SK-N-SH treated with all-trans-retinoic acid at 6 μM for 48 hours (cell line): ENCODE data around the gene RAD51B.
A peak's percentile ranks its signal among the peaks of the same experiment; 100 is the strongest.

Experiments used
- ATAC-seq: fragments of 200-7000 bp; cut with Tn5 transposase; 3 replicates; pipeline ENCODE4 v1.9.1; 2020; ENCODE audit warnings: mild to moderate bottlenecking, moderate library complexity
- ARNTL ChIP-seq: fragments of 450-650 bp; formaldehyde crosslinking; IDR thresholded peaks from 2 replicates; pipeline ENCODE4 v1.5.0; 2020; ENCODE audit warnings: low read depth, mild to moderate bottlenecking, moderate library complexity, borderline replicate concordance
- BACH2 ChIP-seq: fragments of 250-450 bp; sonication (Bioruptor Pico); IDR thresholded peaks from 2 replicates; pipeline ENCODE4 v1.9.0; 2021; ENCODE audit warnings: mild to moderate bottlenecking, borderline replicate concordance
- CSDC2 ChIP-seq: fragments of 250-450 bp; sonication (Bioruptor Pico); IDR thresholded peaks from 2 replicates; pipeline ENCODE4 v1.5.0; 2020; ENCODE audit warnings: mild to moderate bottlenecking, moderate library complexity
- ESRRG ChIP-seq: fragments of 250-450 bp; sonication (Bioruptor Pico); IDR thresholded peaks from 2 replicates; pipeline ENCODE4 v1.6.1; 2021; ENCODE audit warnings: mild to moderate bottlenecking
- GLIS3 ChIP-seq: fragments of 250-450 bp; sonication (Bioruptor Pico); IDR thresholded peaks from 2 replicates; pipeline ENCODE4 v1.5.0; 2020; ENCODE audit warnings: mild to moderate bottlenecking, moderate library complexity
- ISL1 ChIP-seq: fragments of 250-450 bp; sonication (Bioruptor Pico); IDR thresholded peaks from 2 replicates; pipeline ENCODE4 v2.1.2; 2022; ENCODE audit warnings: mild to moderate bottlenecking, moderate library complexity
- OSR1 ChIP-seq: fragments of 250-450 bp; sonication (Bioruptor Pico); IDR thresholded peaks from 2 replicates; pipeline ENCODE4 v1.8.0; 2022; ENCODE audit warnings: moderate library complexity, mild to moderate bottlenecking, inconsistent platforms
- PATZ1 ChIP-seq: fragments of 250-450 bp; sonication (Bioruptor Pico); IDR thresholded peaks from 2 replicates; pipeline ENCODE4 v1.8.0; 2020; ENCODE audit warnings: mild to moderate bottlenecking, moderate library complexity, borderline replicate concordance
- POU6F1 ChIP-seq: fragments of 250-450 bp; sonication (Bioruptor Pico); IDR thresholded peaks from 2 replicates; pipeline ENCODE4 v1.8.0; 2021; ENCODE audit warnings: low read depth, mild to moderate bottlenecking, moderate library complexity, borderline replicate concordance
- PPARA ChIP-seq: fragments of 250-450 bp; sonication (Bioruptor Pico); IDR thresholded peaks from 2 replicates; pipeline ENCODE4 v1.5.0; 2020; ENCODE audit warnings: mild to moderate bottlenecking, borderline replicate concordance
- RARB ChIP-seq: fragments of 250-450 bp; sonication (Bioruptor Pico); IDR thresholded peaks from 2 replicates; pipeline ENCODE4 v1.8.0; 2021; ENCODE audit warnings: mild to moderate bottlenecking, moderate library complexity
- SNAI2 ChIP-seq: fragments of 250-450 bp; sonication (Bioruptor Pico); IDR thresholded peaks from 2 replicates; pipeline ENCODE4 v1.5.0; 2020; ENCODE audit warnings: mild to moderate bottlenecking, moderate library complexity
- TCF4 ChIP-seq: fragments of 250-450 bp; sonication (Bioruptor Pico); IDR thresholded peaks from 2 replicates; pipeline ENCODE4 v1.8.0; 2021; ENCODE audit warnings: mild to moderate bottlenecking, moderate library complexity, borderline replicate concordance
- TOX ChIP-seq: fragments of 250-450 bp; sonication (Bioruptor Pico); IDR thresholded peaks from 2 replicates; pipeline ENCODE4 v1.8.0; 2021; ENCODE audit warnings: mild to moderate bottlenecking, moderate library complexity, borderline replicate concordance
- ZC3H10 ChIP-seq: fragments of 250-450 bp; sonication (Bioruptor Pico); IDR thresholded peaks from 2 replicates; pipeline ENCODE4 v1.5.1; 2021; ENCODE audit warnings: mild to moderate bottlenecking, moderate library complexity
- ZFP3 ChIP-seq: fragments of 250-450 bp; sonication (Bioruptor Pico); IDR thresholded peaks from 2 replicates; pipeline ENCODE4 v1.5.0; 2020; ENCODE audit warnings: mild to moderate bottlenecking, moderate library complexity
- ZFP30 ChIP-seq: fragments of 450-650 bp; formaldehyde crosslinking; IDR thresholded peaks from 2 replicates; pipeline ENCODE4 v1.5.0; 2022; ENCODE audit warnings: mild to moderate bottlenecking, moderate library complexity
- ZNF565 ChIP-seq: fragments of 450-650 bp; formaldehyde crosslinking; conservative IDR thresholded peaks from 2 replicates; pipeline ENCODE4 v1.5.0; 2020; ENCODE audit warnings: low read depth, mild to moderate bottlenecking, moderate library complexity
- ZNF70 ChIP-seq: fragments of 450-650 bp; formaldehyde crosslinking; IDR thresholded peaks from 2 replicates; pipeline ENCODE4 v1.5.0; 2020; ENCODE audit warnings: mild to moderate bottlenecking, moderate library complexity
- ZNF8 ChIP-seq: fragments of 450-650 bp; formaldehyde crosslinking; IDR thresholded peaks from 2 replicates; pipeline ENCODE4 v1.5.0; 2020; ENCODE audit warnings: mild to moderate bottlenecking, moderate library complexity

Gene RAD51B

GRCh38 chr14:68359837-68360552 lies 540.4 kb downstream of the RAD51B start (continued):
- TF ChIP-seq ZFP30 (CRISPR knock-in tag) (no peak), ISL1 (no peak), OSR1 (CRISPR knock-in tag) (no peak), ZC3H10 (CRISPR knock-in tag) (no peak)

- TF ChIP-seq ESRRG (CRISPR knock-in tag), result no peak
- no peak for TF ChIP-seq CSDC2 (CRISPR knock-in tag)
- no peak for TF ChIP-seq PPARA (CRISPR knock-in tag)
- TF ChIP-seq TOX (CRISPR knock-in tag), result no peak
- no peak for TF ChIP-seq PATZ1
- no peak for ATAC-seq
These were observed 541.7 kb downstream of the RAD51B start for GRCh38 chr14:68361231-68361630.

- TF ChIP-seq POU6F1 (CRISPR knock-in tag), result no peak
- no peak for TF ChIP-seq PPARA (CRISPR knock-in tag)
- no peak for TF ChIP-seq ARNTL (CRISPR knock-in tag)
- TF ChIP-seq ZNF8, result no peak
- no peak for TF ChIP-seq TCF4 (CRISPR knock-in tag)
- no peak for ATAC-seq
These were observed 543.3 kb downstream of the RAD51B start for GRCh38 chr14:68362846-68363245.

GRCh38 chr14:68363466-68363842 lies 543.9 kb downstream of the RAD51B start:
- peak; percentile 58; the same call in 2 of the 3 replicates for ATAC-seq
- no peak for TF ChIP-seq CSDC2 (CRISPR knock-in tag)
- no peak for TF ChIP-seq SNAI2
- TF ChIP-seq ESRRG (CRISPR knock-in tag), result no peak
- no peak for TF ChIP-seq POU6F1 (CRISPR knock-in tag)
- no peak for TF ChIP-seq TOX (CRISPR knock-in tag)
- no peak for TF ChIP-seq PPARA (CRISPR knock-in tag)
- no peak for TF ChIP-seq ISL1

GRCh38 chr14:68363843-68364767 lies 544.5 kb downstream of the RAD51B start:
- ATAC-seq, result peak; percentile 46
- TF ChIP-seq CSDC2 (CRISPR knock-in tag), result no peak
- no peak for TF ChIP-seq TOX (CRISPR knock-in tag)
- no peak for TF ChIP-seq ZFP3 (CRISPR knock-in tag)
- no peak for TF ChIP-seq GLIS3 (CRISPR knock-in tag)
- no peak for TF ChIP-seq ZNF565 (CRISPR knock-in tag)
- TF ChIP-seq RARB, result no peak
- no peak for TF ChIP-seq POU6F1 (CRISPR knock-in tag)
- no peak for TF ChIP-seq OSR1 (CRISPR knock-in tag)
- no peak for TF ChIP-seq BACH2 (CRISPR knock-in tag)
- no peak for TF ChIP-seq ZNF70 (CRISPR knock-in tag)
- TF ChIP-seq ZNF8, result no peak
- TF ChIP-seq TCF4 (CRISPR knock-in tag), result no peak
- TF ChIP-seq PPARA (CRISPR knock-in tag), result no peak
- TF ChIP-seq, all 23 proteins: peak for 0
